Mesendoderm (in vitro differentiated cells): ENCODE measurements around the gene RBM47.
A peak's percentile ranks its signal among the peaks of the same experiment; 100 is the strongest.

Experiments used
- DNase-seq: peaks from one replicate; pipeline ENCODE4 v3.0.0; 2013
- H2AK5ac ChIP-seq: 2 replicates; pipeline ENCODE4 v1.6.1; 2013; ENCODE audit warnings: low read length, inconsistent platforms
- H2BK120ac ChIP-seq: 2 replicates; pipeline ENCODE4 v1.6.1; 2013; ENCODE audit warnings: low read depth, mild to moderate bottlenecking, low read length, moderate library complexity, mixed read lengths
- H2BK15ac ChIP-seq: replicated peaks from 2 replicates; pipeline ENCODE4 v1.6.1; 2013; ENCODE audit warnings: low read depth, mild to moderate bottlenecking, moderate library complexity
- H2BK5ac ChIP-seq: 2 replicates; pipeline ENCODE4 v1.6.1; 2013; ENCODE audit warnings: low read length, inconsistent platforms
- H3K18ac ChIP-seq: 2 replicates; pipeline ENCODE4 v1.6.1; 2013; ENCODE audit warnings: mild to moderate bottlenecking, low read length, mixed read lengths
- H3K23ac ChIP-seq: one replicate; pipeline ENCODE4 v1.6.1; 2013; ENCODE audit warnings: low read length
- H3K27ac ChIP-seq: 2 replicates; pipeline ENCODE4 v1.5.1; 2013; ENCODE audit warnings: low read depth, mild to moderate bottlenecking, inconsistent platforms, low read length, moderate library complexity
- H3K27me3 ChIP-seq: 2 replicates; pipeline ENCODE4 v1.6.1; 2013; ENCODE audit warnings: low read length, control low read depth, mild to moderate bottlenecking, inconsistent platforms; ENCODE audit not compliant: insufficient read depth, poor library complexity
- H3K36me3 ChIP-seq: 2 replicates; pipeline ENCODE4 v1.6.1; 2013; ENCODE audit warnings: low read length, inconsistent platforms; ENCODE audit not compliant: control insufficient read depth, insufficient read depth
- H3K4ac ChIP-seq: one replicate; pipeline ENCODE4 v1.6.1; 2013; ENCODE audit warnings: low read depth, mild to moderate bottlenecking, low read length, moderate library complexity
- H3K4me1 ChIP-seq: 2 replicates; pipeline ENCODE4 v1.6.1; 2013; ENCODE audit warnings: low read depth, low read length, inconsistent platforms; ENCODE audit not compliant: control insufficient read depth
- H3K4me2 ChIP-seq: 2 replicates; pipeline ENCODE4 v1.6.1; 2013; ENCODE audit warnings: low read length
- H3K4me3 ChIP-seq: 2 replicates; pipeline ENCODE4 v1.5.1; 2013; ENCODE audit warnings: mild to moderate bottlenecking, low read length
- H3K56ac ChIP-seq: one replicate; pipeline ENCODE4 v1.6.1; 2013; ENCODE audit warnings: low read length
- H3K79me1 ChIP-seq: 2 replicates; pipeline ENCODE4 v1.6.1; 2013; ENCODE audit warnings: low read length, inconsistent platforms
- H3K79me2 ChIP-seq: 2 replicates; pipeline ENCODE4 v1.6.1; 2013; ENCODE audit warnings: mild to moderate bottlenecking, low read length; ENCODE audit not compliant: control insufficient read depth, insufficient read depth
- H3K9ac ChIP-seq: 2 replicates; pipeline ENCODE4 v1.6.1; 2013; ENCODE audit warnings: low read length, inconsistent platforms
- H4K5ac ChIP-seq: one replicate; pipeline ENCODE4 v1.6.1; 2013; ENCODE audit warnings: low read length
- H4K8ac ChIP-seq: one replicate; pipeline ENCODE4 v1.6.1; 2013; ENCODE audit warnings: low read depth, mild to moderate bottlenecking, control low read depth, low read length, moderate library complexity
- WGBS: extraction: QIAGEN DNeasy Blood & Tissue Kit; methylation state at CpG from one replicate; pipeline ENCODE4 v1.1.7; 2013; ENCODE audit warnings: low lambda C conversion rate, missing lambda C conversion rate; ENCODE audit not compliant: insufficient coverage; ENCODE audit errors: extremely low coverage; 5-methylcytosine and 5-hydroxymethylcytosine counted together

Gene RBM47

DNA sequence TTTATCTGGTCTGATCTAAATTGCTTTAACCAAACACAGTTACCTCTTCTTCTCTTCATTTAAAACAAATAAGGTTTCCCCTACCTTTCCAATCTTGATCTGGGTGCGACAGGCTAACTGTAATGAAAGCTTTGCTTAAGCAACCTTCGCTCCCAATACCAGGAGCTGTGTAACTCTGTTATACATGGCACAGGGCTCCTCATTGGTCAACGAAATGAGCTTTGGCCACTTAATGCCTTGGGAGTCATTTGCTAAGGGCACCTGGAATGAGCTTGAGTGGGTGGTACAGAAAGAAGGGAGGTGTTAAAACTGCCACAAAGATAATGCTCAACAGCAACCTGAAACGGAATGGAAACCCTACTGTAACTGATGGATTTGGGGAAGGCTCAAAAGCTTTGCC lies 154.1 kb downstream of the RBM47 start:
- H3K36me3 ChIP-seq = no peaks in the 10 kb centered on the region
- peak; percentile 18 for DNase-seq
- no peak overlapping the region for H3K4me3 ChIP-seq
- H2BK5ac ChIP-seq = no peak overlapping the region
- no peak overlapping the region for H3K56ac ChIP-seq
- no peak overlapping the region for H3K4me2 ChIP-seq
- no peak overlapping the region for H3K18ac ChIP-seq
- no peak overlapping the region for H4K5ac ChIP-seq
- no peak overlapping the region for H3K9ac ChIP-seq
- no peak overlapping the region for H3K4ac ChIP-seq
- no peak overlapping the region for H2AK5ac ChIP-seq
- H3K79me2 ChIP-seq = no peaks in the 10 kb centered on the region
- H3K27ac ChIP-seq = no peak overlapping the region
- H3K4me1 ChIP-seq = no peaks in the 10 kb centered on the region
- H2BK15ac ChIP-seq = no peak overlapping the region
- no peak overlapping the region for H3K23ac ChIP-seq
- no peak overlapping the region for H4K8ac ChIP-seq
- no CpG with 5 or more reads among the region's 4 CpGs for WGBS
- no peak overlapping the region for H2BK120ac ChIP-seq
- no peaks in the 10 kb centered on the region for H3K27me3 ChIP-seq
- peaks cover 4% of the 10 kb centered on the region for H3K79me1 ChIP-seq

GRCh38 chr4:40473578-40474388 lies 155.9 kb downstream of the RBM47 start:
- Histone ChIP-seq H3K4me1 (no peaks in the 10 kb centered on the region), H3K79me2 (no peaks in the 10 kb centered on the region), H2BK120ac (no peak overlapping the region), H2BK15ac (no peak overlapping the region), H3K36me3 (no peaks in the 10 kb centered on the region), H3K27me3 (no peaks in the 10 kb centered on the region), H4K8ac (no peak overlapping the region), H2BK5ac (no peak overlapping the region), H3K27ac (no peak overlapping the region), H3K9ac (no peak overlapping the region), H2AK5ac (no peak overlapping the region), H3K79me1 (peaks cover 4% of the 10 kb centered on the region), H3K18ac (no peak overlapping the region), H3K4me3 (no peak overlapping the region), H4K5ac (no peak overlapping the region), H3K23ac (no peak overlapping the region), H3K56ac (no peak overlapping the region), H3K4me2 (no peak overlapping the region), H3K4ac (no peak overlapping the region)
- WGBS = no CpG with 5 or more reads among the region's 9 CpGs
- no peak for DNase-seq

- H3K56ac ChIP-seq = no peak overlapping the region
- H3K27ac ChIP-seq = no peak overlapping the region
- H3K36me3 ChIP-seq = no peaks in the 10 kb centered on the region
- H4K8ac ChIP-seq = no peak overlapping the region
- no peak overlapping the region for H2BK120ac ChIP-seq
- H3K4ac ChIP-seq = no peak overlapping the region
- H3K4me2 ChIP-seq = no peak overlapping the region
- no peak overlapping the region for H2BK15ac ChIP-seq
- no peak overlapping the region for H3K9ac ChIP-seq
- H3K79me2 ChIP-seq = no peaks in the 10 kb centered on the region
- H3K18ac ChIP-seq = no peak overlapping the region
- peaks cover 4% of the 10 kb centered on the region for H3K79me1 ChIP-seq
- H3K4me3 ChIP-seq = no peak overlapping the region
- no peak overlapping the region for H4K5ac ChIP-seq
- no peaks in the 10 kb centered on the region for H3K4me1 ChIP-seq
- DNase-seq = no peak
- no peak overlapping the region for H2BK5ac ChIP-seq
- WGBS = no CpG with 5 or more reads among the region's 3 CpGs
- no peak overlapping the region for H3K23ac ChIP-seq
- no peak overlapping the region for H2AK5ac ChIP-seq
- H3K27me3 ChIP-seq = no peaks in the 10 kb centered on the region
Measured at GRCh38 chr4:40471923-40472322, 157.7 kb downstream of the RBM47 start.

- Histone ChIP-seq H3K23ac (no peak overlapping the region), H3K56ac (no peak overlapping the region), H3K79me2 (no peaks in the 10 kb centered on the region), H3K27me3 (no peaks in the 10 kb centered on the region), H3K18ac (no peak overlapping the region), H3K79me1 (no peaks in the 10 kb centered on the region), H3K4me1 (no peaks in the 10 kb centered on the region), H3K27ac (no peak overlapping the region), H3K4me3 (no peak overlapping the region), H2BK15ac (no peak overlapping the region), H3K36me3 (no peaks in the 10 kb centered on the region), H3K4ac (no peak overlapping the region), H3K9ac (no peak overlapping the region), H3K4me2 (no peak overlapping the region), H4K5ac (no peak overlapping the region), H2BK5ac (no peak overlapping the region), H2AK5ac (no peak overlapping the region), H4K8ac (no peak overlapping the region), H2BK120ac (no peak overlapping the region)
- no CpG with 5 or more reads among the region's 1 CpG for WGBS
- no peak for DNase-seq
Measured at GRCh38 chr4:40466789-40467188, 162.9 kb downstream of the RBM47 start.

DNA sequence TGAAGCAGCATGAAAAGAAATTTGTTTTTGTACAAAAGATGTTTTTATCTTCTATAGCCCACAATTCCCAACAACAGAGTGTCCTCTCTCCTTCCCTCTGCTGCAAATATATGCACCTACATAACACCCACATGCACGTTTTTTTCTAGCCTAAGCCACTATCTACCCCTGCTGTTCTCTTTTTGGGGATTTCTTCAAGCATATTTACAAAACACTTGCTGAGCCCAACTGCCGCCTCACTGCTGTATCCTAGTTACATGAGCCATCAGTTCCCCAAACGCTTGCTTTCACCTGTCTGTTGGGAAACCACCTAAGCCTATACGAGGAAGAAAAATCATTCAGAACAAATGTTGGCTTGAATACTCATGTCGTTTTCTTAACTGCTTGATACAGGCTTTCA lies 167.3 kb downstream of the RBM47 start:
- no CpG with 5 or more reads among the region's 5 CpGs for WGBS
- Histone ChIP-seq H3K79me2 (no peaks in the 10 kb centered on the region), H3K4me3 (no peak overlapping the region), H3K27me3 (no peaks in the 10 kb centered on the region), H4K8ac (no peak overlapping the region), H3K4me2 (no peak overlapping the region), H3K23ac (no peak overlapping the region), H3K18ac (no peak overlapping the region), H3K4ac (no peak overlapping the region), H2BK5ac (no peak overlapping the region), H3K4me1 (no peaks in the 10 kb centered on the region), H3K9ac (no peak overlapping the region), H3K79me1 (no peaks in the 10 kb centered on the region), H2BK120ac (no peak overlapping the region), H2AK5ac (no peak overlapping the region), H3K56ac (no peak overlapping the region), H4K5ac (no peak overlapping the region), H2BK15ac (no peak overlapping the region), H3K27ac (no peak overlapping the region), H3K36me3 (no peaks in the 10 kb centered on the region)
- DNase-seq = no peak

DNA sequence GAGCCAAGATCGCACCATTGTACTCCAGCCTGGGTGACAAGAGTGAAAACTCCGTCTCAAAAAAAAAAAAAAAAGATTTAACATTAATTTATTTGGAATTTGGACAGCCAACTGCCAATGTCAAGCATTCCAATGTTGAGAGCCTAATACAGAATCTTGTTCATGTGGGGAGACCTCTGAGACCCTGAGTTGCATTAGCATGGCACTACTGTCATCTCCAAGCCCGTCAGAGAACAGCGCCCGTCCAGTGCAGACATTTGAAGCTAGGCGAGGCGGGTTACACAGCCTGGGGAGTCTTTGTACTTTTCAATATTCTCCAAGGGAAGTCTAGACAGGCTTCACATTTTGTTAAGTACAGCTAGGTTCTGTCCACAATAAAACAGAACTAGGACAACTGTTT lies 167.8 kb downstream of the RBM47 start:
- no peak overlapping the region for H4K5ac ChIP-seq
- H3K79me1 ChIP-seq = no peaks in the 10 kb centered on the region
- DNase-seq = no peak
- no peaks in the 10 kb centered on the region for H3K79me2 ChIP-seq
- no peak overlapping the region for H4K8ac ChIP-seq
- H3K36me3 ChIP-seq = no peaks in the 10 kb centered on the region
- H3K4ac ChIP-seq = no peak overlapping the region
- no CpG with 5 or more reads among the region's 7 CpGs for WGBS
- no peak overlapping the region for H3K4me3 ChIP-seq
- H2AK5ac ChIP-seq = no peak overlapping the region
- no peak overlapping the region for H2BK120ac ChIP-seq
- no peak overlapping the region for H3K9ac ChIP-seq
- no peak overlapping the region for H3K56ac ChIP-seq
- no peak overlapping the region for H3K18ac ChIP-seq
- no peak overlapping the region for H3K23ac ChIP-seq
- no peak overlapping the region for H3K4me2 ChIP-seq
- H2BK5ac ChIP-seq = no peak overlapping the region
- H3K27ac ChIP-seq = no peak overlapping the region
- no peaks in the 10 kb centered on the region for H3K27me3 ChIP-seq
- no peaks in the 10 kb centered on the region for H3K4me1 ChIP-seq
- H2BK15ac ChIP-seq = no peak overlapping the region
